Measurements from ENCODE around the gene VWF.

DNA sequence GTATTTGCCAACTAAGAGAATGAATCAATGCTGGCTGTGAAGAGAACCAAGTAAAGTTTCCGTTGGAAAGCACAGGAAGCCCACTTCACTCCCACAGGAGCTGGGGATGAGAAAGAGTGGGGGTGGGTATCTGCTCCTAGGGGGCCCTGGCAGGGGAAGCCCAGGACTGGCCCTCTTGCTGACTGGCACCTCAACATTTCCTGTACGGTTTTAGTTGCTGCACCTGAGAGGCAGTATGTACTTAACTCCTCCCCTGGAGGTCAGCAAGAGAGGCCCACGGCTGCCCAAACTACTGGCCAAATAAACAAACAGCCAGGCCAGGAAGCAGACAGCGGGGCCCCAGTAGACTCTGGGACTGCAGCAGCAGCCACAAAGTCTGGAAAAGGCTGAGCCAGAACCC lies 33.8 kb upstream of the VWF start:
- TF ChIP-seq POLR2A (IDR thresholded peaks at IDR 0.05), result no peak
- TF ChIP-seq, protein P1, sequence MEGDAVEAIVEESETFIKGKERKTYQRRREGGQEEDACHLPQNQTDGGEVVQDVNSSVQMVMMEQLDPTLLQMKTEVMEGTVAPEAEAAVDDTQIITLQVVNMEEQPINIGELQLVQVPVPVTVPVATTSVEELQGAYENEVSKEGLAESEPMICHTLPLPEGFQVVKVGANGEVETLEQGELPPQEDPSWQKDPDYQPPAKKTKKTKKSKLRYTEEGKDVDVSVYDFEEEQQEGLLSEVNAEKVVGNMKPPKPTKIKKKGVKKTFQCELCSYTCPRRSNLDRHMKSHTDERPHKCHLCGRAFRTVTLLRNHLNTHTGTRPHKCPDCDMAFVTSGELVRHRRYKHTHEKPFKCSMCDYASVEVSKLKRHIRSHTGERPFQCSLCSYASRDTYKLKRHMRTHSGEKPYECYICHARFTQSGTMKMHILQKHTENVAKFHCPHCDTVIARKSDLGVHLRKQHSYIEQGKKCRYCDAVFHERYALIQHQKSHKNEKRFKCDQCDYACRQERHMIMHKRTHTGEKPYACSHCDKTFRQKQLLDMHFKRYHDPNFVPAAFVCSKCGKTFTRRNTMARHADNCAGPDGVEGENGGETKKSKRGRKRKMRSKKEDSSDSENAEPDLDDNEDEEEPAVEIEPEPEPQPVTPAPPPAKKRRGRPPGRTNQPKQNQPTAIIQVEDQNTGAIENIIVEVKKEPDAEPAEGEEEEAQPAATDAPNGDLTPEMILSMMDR (IDR thresholded peaks at IDR 0.05), result no peak

Data from right lobe of liver (tissue), 4 donors.